Raji (cell line): ENCODE data around the gene JCHAIN.

Experiments
- POLR2A ChIP-seq: IDR thresholded peaks from 2 replicates; pipeline ENCODE4 v1.6.1; 2011; ENCODE audit warnings: low read depth, low read length, control low read depth; ENCODE audit not compliant: insufficient read depth

Gene JCHAIN

DNA sequence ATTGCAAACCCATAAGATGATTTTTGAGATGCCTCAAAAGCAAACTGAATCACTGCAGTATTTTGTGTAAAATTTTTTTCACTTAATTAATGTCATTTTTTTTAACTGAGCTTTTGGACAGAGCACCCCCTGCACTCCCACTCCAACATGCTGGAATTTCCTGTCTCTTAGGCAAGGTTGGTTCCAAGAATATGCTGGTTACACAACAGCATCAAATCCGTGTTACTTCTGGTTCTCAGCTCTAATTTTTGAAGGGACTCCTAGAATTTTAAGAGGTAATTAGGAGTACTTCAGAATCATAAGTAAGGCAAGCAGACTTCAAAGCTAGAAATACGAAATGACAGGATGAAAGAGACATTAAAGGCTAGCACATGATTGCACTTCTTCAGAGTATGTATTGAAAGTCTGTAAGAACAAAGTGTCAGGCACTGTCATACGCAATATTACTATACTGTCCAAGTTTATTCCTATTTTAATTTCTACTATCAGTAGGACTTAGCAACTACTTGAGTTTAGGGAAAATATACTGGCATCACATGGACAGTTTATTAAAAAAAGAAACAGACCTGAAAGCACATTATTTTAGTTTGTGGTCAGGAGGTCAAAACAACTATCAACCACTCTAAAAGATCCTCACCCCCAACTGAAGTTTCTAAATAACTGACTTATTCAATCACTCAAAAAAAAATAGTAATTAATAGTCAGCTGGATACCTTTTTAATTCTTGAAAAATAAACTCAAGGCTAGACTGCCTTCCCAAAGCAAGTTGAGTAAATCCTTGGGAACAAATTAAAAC is 1.6 kb upstream of the JCHAIN start:
- 0 out of 2 replicates have a peak, but pooled peaks have one; percentile 22 for TF ChIP-seq POLR2A

DNA sequence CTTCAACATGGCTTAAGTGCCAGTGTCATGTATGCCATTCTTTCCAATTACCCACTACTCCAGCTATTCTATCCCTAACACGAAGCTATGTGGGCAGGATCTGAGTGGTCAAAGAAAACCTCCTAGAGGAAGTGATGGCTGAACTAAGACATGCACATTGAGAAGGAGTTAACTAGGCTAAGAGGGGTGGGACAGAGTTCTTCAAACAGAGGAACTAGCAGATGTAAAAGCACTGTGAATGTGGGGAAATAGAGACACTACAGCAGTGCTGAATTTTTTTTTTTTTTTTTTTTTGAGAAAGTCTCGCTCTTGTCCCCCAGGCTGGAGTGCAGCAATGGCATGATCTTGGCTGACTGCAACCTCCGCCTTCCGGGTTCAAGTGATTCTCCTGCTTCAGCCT is 6.2 kb downstream of the JCHAIN start:
- TF ChIP-seq POLR2A: no peak

DNA sequence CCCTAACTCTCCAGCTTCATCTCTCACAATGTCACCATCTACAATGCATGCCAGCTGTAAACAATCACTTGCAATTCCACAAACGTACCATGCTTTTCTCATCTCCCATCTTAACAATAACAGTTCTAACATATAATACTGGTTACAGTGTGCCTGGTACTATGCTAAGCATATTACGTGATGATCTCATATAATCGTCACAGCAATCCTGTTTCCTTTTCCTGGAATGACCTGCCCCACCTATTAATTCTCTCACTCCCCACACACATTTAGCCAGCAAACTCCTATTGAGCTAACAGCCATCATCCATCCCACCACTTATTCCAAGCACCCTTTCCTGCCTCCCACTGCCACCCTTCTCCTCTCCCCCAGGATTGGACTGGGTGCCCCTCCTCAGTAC is 7.9 kb downstream of the JCHAIN start:
- TF ChIP-seq POLR2A: no peak

DNA sequence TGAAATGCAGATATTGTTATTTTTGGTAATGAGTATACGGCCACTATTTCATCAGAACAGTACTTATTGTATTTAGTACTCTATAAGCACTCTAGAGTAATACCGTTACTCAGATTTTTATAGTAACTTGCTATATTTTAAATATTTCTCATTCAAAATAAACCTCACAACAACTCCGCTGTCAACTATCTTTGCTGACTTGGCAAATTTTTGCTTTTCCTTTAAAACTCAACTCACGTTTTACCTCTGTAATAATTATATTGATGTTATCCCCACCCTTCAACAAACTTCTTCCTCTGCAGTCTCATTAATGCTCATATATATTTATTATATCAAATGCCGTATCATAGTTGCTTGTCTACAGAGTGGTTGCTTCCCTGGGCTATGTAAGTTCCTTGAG is 9.0 kb downstream of the JCHAIN start:
- no peak for TF ChIP-seq POLR2A

DNA sequence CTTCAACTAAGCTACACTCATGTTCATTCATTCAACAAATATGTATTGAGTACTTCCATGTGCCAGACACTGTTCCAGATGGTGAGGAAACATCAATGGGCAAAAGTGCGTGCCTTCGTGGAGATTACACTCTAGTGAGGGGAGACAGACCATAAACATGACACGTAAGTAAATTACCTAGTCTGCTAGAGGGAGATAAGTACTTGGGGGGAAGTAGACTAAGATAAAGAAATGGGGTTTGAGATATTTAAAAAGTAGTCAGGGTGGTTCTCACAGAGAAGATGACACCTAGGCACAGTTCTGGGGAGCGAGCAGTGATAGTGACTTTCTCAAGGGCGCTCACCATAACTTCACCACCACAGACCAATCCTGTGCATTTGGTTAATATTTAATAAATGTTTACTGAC is 11.7 kb downstream of the JCHAIN start:
- TF ChIP-seq POLR2A: no peak

DNA sequence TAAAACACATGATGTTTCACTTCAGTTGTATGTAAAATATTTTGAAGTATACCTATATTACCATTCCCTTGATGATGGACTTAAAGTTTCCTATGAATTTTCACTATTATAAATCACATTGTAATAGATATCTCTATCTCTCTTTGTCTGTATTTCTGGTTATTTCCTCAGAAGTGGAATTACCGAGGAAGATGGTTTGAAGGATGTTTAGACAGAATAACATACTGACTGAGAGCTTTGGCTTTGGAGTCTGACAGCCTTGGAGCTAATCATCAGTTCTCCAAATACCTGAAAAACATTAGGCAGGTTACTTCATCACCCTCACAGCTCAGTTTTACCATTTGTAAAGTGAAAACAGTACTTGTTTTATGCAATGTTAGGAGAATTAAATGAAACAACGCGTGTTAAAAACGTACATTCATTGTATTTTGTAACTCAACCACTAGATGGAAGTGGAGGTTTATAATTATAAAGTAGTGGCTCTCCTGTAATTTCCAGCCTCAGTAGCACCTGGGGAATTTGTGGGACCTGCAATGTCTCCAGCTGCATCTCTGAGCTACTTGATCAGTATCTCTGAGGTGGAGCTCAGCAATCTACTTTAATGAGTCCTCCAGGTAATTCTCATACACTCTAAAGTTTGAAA is 14.3 kb downstream of the JCHAIN start:
- TF ChIP-seq POLR2A: no peak

DNA sequence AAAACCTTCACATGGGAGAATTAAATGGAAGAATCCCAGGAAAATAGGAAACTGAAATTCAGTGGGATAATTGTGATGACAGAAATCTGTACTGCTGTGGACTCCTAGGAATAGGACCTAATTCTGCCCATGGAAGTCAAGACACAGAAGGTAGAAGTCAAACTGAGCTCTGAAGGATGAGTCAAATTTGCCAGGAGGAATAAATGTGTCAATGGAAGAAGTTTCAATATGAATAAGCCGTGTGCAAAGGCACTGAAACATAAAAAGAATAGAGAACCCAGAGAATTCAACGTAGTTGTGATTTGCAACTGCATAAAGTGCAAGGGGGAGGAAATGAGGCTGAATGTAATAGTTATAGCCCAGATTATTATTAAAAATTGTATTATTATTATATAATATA is 26.1 kb downstream of the JCHAIN start:
- TF ChIP-seq POLR2A: no peak

DNA sequence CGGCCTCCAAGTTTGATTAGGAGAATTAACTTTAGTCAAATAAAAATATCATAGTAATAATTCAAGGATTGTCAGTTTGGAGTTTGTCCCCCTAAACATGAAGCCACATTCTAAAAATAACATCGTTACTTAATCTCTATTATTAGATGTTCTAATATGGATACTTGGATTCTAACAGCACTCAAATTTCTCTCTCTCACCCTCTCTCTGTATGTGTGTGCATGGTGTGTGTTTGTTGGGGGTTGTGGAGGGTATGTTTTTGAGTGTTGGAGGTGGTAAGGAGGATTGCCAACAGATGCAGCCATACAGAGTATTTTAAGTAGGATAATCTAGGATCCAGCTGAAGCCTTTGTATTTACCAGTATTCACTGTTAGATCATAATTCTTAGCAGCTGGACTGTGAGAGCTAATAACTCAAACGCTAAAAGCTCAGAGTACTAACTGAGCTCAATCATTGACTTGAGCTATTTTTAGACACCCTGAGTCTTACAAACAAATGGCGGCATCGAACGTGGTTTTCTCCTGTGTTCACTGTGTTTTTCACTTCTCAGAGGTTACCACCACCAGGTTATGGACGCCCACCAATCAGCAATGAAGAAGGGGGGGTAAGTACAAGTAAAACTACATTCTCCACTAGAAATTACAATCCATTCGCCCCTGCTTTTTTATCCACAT is 28.9 kb downstream of the JCHAIN start:
- no peak for TF ChIP-seq POLR2A

DNA sequence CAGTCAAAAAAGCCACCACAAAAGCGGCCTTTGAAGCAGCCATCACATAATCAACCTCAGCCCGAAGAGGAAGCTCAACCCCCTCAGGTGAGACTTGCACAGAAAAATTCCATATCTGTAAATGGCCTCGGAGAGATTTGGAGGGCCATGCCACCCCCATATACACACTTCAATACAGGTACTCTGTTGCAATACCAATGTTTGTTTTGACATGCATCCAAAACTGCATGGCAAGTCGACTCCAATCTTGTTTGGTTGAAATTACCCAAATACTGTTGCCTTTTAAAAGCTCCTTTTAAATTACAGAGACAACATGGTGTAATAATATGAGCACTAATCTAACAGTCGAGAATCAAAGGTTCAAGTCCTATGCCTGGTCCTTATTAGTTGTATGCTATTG is 31.8 kb downstream of the JCHAIN start:
- no peak for TF ChIP-seq POLR2A

DNA sequence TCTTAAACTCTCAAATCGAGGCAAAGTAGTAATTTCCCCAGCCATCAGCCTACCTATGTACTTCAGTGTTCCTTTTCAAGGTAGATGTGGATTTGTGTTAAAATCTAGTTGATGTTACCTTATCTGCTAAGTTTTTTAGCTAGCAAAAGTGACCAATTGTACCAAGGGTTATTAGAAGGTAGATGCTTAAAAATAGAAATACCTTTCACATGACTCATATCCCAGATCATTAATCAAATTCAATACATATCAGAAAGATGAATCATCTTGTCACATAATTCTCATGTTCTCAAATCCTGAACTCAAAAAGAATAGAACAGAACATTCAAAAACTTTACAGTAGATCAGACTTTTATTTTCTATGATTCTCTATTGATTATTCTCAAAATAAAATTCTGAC is 34.3 kb downstream of the JCHAIN start:
- no peak for TF ChIP-seq POLR2A

DNA sequence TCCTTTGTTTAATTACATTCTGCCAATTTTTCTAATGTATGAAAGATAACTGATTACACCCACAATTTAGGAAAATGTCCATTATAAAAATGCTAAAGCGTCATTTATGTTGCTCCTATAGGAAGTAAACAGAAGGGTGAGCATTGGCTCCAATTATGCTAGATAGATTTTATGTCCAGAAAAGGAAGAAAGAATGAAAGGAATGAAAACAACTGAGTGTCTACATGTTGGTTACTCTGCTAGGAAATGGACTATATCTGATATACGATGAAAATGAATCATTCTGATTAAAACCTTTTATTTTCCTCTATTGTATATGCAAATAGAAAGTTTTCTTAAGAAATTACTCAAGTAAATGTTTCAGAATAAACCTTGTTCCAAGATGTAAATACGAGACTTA is 36.1 kb downstream of the JCHAIN start:
- TF ChIP-seq POLR2A: no peak

DNA sequence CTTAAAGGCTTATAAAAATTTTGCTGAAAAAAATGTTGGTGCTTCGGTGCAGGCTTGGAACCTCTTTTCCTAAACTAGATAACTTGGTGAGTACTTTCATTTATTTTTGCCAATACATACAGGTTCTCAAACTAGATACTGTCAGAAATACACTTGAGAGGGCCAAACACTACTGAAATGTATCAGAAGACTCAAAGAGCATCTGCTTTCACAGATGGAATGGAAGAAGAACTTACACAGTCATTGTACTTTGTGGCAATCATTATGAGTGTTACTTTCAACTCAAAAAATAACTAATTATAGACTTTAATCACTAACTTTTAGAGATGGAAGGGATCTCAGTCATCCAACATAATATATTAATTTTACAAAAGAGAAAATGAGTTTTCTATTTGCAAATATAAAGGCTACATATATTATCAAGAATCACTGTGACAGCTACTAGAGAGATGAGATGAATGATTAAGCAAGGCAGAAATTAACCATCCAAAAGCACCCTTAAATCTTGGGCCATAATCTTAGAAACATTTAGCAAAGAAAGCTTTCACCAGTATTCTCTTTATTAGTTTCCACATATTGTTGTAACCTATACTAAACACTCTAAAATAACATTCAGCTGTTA is 36.7 kb downstream of the JCHAIN start:
- TF ChIP-seq POLR2A: no peak

DNA sequence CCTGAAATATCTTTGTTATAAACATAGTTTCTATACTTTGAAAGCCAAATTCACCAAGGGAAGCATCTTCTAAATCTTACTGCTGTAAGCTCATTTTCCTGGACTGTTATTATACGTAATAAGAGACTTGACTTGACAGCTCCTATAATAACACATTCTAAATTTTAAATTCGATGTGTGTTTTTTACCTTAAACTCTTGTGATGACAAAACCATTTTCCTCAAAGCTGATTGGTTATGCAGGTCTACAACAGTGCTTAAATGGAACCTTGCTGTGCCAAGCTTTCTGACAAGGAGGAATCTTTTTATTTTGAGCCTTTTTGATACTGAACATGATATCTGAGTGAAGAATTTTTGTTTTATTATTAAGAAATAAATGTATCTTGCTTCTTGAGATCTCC is 37.9 kb downstream of the JCHAIN start, which contains the start of gene ENAM:
ENAM (plus strand) TSS at position 301 of the 400 bp plus-strand sequence. CDS start 757 bp downstream, outside the sequence.
- no peak for TF ChIP-seq POLR2A

DNA sequence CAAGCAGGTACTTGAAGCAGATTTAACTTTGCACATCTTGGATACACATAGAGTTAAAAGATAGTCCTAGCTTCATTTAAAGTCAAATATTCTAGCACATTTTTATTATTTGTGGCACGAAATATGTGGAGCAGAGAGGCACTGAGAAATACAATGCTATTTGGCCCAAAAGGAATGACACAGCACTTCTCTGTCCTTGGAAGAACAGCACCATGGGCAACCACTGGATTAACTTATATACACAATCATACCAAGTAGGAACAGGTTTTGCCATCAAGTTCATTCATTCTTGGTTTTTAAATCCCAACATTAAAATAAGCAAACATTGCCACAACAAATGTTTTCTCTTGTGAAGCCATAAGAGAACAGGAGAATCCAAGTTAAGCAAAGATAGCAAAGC is 38.7 kb downstream of the JCHAIN start:
- TF ChIP-seq POLR2A: no peak

DNA sequence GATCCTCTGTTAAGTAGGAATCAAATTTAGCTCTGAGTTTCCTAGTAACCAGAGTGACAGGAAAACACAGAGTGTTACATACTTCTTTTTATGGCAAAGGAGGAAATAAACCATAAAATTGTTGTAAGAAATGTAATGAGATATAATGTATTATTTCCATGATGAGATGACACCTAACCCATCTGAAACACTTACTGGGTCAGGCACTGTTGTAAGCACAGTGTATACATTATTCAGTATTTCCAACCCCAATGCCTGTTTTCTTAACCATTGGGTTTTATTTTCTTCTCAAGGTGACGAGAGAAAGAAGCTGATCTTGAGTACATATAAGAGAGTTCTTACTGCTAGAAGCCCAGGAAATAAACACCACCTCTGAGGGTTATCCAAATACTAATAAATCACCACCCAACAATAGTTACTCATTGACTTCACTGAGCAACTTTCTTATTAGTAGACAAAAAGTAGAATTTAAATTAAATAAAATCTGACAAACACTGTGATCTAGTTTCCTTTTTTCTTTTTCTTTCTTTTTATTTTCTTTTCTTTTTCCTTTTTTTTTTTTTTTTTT is 42.0 kb downstream of the JCHAIN start:
- TF ChIP-seq POLR2A: no peak

DNA sequence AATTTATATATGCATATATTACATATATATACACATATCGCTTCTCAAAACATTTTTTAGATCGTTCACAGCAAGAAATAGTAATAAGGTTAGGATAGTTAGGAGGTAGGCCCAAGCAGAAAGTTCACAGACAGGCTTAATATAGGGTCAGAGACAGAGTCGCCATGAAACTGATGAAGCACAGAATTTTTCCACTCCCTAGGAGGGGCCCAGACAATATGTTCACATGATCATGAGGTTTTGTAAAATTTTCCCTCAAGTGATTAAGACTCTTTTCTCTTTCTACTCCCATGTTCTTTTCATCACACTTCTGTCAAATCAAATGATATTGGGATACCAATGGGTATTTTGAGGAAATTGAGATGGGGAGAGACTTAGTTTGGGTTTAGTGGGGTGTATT is 43.0 kb downstream of the JCHAIN start:
- TF ChIP-seq POLR2A: no peak

DNA sequence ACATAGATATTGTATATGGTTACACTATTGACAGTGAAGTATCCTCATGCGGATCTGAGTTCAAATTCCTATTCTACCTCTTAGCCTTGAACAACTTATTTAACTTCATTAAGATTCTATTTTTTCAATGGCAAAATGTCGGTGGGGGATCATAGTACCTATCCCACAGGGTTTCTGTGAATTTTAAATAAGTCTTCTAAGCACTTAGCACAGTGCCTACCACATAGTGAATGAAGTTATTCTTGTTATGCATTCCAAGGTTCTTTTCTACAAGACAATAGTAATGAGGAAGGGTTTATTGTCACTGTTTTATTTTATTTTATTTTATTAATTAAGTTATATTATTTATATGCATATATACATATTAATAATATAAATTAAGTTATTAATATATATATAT is 46.5 kb downstream of the JCHAIN start:
- TF ChIP-seq POLR2A: no peak
